HepG2 (cell line): ENCODE measurements around the gene LATS1. TPM values are rescaled to one million over a fixed set of nuclear protein-coding genes. Genes with fewer than 3 reads are reported as not detected.
A peak's percentile ranks its signal among the peaks of the same experiment; 100 is the strongest.

Experiments used
- FOXK2 ChIP-seq: fragments of 450-650 bp; IDR thresholded peaks from 2 replicates; pipeline ENCODE4 v1.6.1; 2016
- SRSF1 ChIP-seq: fragments of 200-400 bp; formaldehyde crosslinking; optimal IDR thresholded peaks from 2 replicates; pipeline ENCODE3; 2017; ENCODE audit warnings: mild to moderate bottlenecking, low read depth, low read length, moderate library complexity
- TCF12 ChIP-seq, 2 experiments: fragments of 450-650 bp in 1 of 2; sonication (generic) in 1 of 2; formaldehyde crosslinking in 1 of 2; IDR thresholded peaks; 2 replicates each; pipeline versions ENCODE4 v1.6.1 to v1.8.0; 2017 to 2022; ENCODE audit warnings: antibody characterized with exemption in 1 of 2, mild to moderate bottlenecking in 1 of 2, missing genetic modification reagents in 1 of 2, moderate library complexity in 1 of 2
- ZMAT3 ChIP-seq: sonication (generic); formaldehyde crosslinking; conservative IDR thresholded peaks from 2 replicates; pipeline ENCODE4 v1.7.0; 2021; ENCODE audit warnings: missing genetic modification reagents
- ZNF678 ChIP-seq: sonication (generic); formaldehyde crosslinking; IDR thresholded peaks from 2 replicates; pipeline ENCODE4 v1.4.0; 2020; ENCODE audit warnings: mild to moderate bottlenecking, missing genetic modification reagents
- ZNF780A ChIP-seq: sonication (generic); formaldehyde crosslinking; IDR thresholded peaks from 2 replicates; pipeline ENCODE4 v1.8.0; 2022; ENCODE audit warnings: mild to moderate bottlenecking, missing genetic modification reagents, moderate library complexity
- ZNF839 ChIP-seq: sonication (generic); formaldehyde crosslinking; IDR thresholded peaks from 2 replicates; pipeline ENCODE4 v1.4.0; 2020; ENCODE audit warnings: missing genetic modification reagents, mild to moderate bottlenecking, borderline replicate concordance
- polyA plus RNA-seq, 8 experiments: library from polyadenylated mRNA; depleted of rRNA in 3 of 8; stranded (reverse) in 7 of 8; unstranded in 1 of 8; fragments of >200 nt; fragmentation: Illumina TruSeq in 4 of 8; extraction: Trizol in 4 of 8; gene quantifications; 2 replicates each; pipeline versions ENCODE4 v1.2.1 to v1.2.3, GENCODE V29; 2011 to 2016; ENCODE audit warnings: low read depth in 4 of 8, missing spikeins in 1 of 8, mixed read lengths in 1 of 8; ENCODE audit not compliant: insufficient read depth in 1 of 8
- total RNA-seq, 5 experiments: library from RNA; depleted of rRNA; stranded (reverse); fragments of >200 nt; fragmentation: Illumina TruSeq; extraction: Trizol; gene quantifications; 2 replicates each; pipeline ENCODE4 v1.2.3, GENCODE V29; 2016; ENCODE audit warnings: low read depth in 1 of 5
- TF ChIP-seq, protein P1 (sequence below): sonication (generic); formaldehyde crosslinking; IDR thresholded peaks from 2 replicates; pipeline ENCODE4 v1.5.1; 2020; ENCODE audit warnings: mild to moderate bottlenecking, missing genetic modification reagents, borderline replicate concordance
- TF ChIP-seq, protein P2 (sequence below): IDR thresholded peaks from 2 replicates; pipeline ENCODE4 v1.6.1; 2016; ENCODE audit warnings: missing compliant biosample characterization, missing genetic modification reagents, borderline replicate concordance
- TF ChIP-seq, protein P3 (sequence below): sonication (generic); formaldehyde crosslinking; IDR thresholded peaks from 2 replicates; pipeline ENCODE4 v1.4.0; 2020; ENCODE audit warnings: missing genetic modification reagents
- TF ChIP-seq, protein P4 (sequence below), 2 experiments: sonication (generic) in 1 of 2; formaldehyde crosslinking in 1 of 2; IDR thresholded peaks; 2 replicates each; pipeline versions ENCODE4 v1.4.0 to v1.6.1; 2018 to 2020; ENCODE audit warnings: missing genetic modification reagents in 2 of 2, borderline replicate concordance in 1 of 2, low read depth in 1 of 2, mild to moderate bottlenecking in 1 of 2, missing biosample characterization in 1 of 2
- TF ChIP-seq, protein P5 (sequence below): IDR thresholded peaks from 2 replicates; pipeline ENCODE4 v1.6.1; 2016; ENCODE audit warnings: low read depth, control low read depth

Gene LATS1
- total and polyA plus RNA-seq, 2 of the 13 experiments (the other 11 are each of a cell fraction or from before 2014, with no cell fraction given), result 9.9 to 12.6 TPM

DNA sequence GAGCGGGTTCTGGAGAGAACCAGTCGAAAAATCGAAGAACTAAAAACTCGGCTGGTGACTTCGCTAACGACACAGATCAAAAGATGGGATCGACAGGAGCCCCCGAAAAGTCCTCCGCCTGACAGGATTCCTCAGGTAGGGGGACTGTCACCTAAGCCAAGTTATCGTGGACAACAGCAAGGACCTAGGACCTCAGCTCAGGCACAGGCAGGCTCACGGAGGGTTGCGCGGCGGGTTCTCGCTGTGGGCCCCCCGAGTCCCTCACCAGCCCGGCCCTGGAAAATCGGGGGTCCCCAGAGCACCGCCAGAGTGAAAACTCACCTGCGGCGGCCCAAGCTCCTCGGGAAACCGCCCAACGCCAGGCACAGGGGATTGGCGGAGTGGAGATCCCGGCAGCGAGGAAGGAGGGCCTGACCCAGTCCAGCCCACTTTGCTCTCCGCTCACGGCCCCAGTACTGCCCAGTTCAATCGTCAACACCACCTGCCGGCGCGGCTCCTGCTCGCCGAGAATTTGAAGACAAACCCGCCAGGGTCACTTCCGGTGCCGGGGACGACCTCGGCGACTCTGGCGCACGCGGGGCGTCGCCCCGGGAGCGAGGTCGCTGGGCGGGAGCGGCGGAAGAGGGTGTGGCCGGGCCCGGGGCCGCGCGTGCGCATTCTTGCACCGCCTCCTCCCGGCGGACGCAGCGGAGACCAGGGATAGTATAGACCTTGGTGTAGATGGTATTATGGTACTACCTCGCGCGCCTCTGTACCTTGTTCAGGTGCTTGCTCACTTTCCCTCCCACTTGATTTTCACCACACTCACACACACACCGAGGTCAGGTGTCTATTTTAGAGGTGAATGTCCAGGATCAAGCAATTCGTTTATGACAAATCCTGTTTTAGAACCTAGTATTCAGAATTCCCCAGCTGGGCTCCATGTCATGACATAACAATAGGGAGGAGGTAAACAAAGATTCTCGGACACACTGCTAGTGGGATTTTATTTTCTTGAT, 69.5 kb downstream of the LATS1 start, which contains the start of gene KATNA1 (continued):
- peak; percentile 90 for TF ChIP-seq FOXK2
- peak; percentile 97 for TF ChIP-seq ZMAT3
- TF ChIP-seq, protein P1, sequence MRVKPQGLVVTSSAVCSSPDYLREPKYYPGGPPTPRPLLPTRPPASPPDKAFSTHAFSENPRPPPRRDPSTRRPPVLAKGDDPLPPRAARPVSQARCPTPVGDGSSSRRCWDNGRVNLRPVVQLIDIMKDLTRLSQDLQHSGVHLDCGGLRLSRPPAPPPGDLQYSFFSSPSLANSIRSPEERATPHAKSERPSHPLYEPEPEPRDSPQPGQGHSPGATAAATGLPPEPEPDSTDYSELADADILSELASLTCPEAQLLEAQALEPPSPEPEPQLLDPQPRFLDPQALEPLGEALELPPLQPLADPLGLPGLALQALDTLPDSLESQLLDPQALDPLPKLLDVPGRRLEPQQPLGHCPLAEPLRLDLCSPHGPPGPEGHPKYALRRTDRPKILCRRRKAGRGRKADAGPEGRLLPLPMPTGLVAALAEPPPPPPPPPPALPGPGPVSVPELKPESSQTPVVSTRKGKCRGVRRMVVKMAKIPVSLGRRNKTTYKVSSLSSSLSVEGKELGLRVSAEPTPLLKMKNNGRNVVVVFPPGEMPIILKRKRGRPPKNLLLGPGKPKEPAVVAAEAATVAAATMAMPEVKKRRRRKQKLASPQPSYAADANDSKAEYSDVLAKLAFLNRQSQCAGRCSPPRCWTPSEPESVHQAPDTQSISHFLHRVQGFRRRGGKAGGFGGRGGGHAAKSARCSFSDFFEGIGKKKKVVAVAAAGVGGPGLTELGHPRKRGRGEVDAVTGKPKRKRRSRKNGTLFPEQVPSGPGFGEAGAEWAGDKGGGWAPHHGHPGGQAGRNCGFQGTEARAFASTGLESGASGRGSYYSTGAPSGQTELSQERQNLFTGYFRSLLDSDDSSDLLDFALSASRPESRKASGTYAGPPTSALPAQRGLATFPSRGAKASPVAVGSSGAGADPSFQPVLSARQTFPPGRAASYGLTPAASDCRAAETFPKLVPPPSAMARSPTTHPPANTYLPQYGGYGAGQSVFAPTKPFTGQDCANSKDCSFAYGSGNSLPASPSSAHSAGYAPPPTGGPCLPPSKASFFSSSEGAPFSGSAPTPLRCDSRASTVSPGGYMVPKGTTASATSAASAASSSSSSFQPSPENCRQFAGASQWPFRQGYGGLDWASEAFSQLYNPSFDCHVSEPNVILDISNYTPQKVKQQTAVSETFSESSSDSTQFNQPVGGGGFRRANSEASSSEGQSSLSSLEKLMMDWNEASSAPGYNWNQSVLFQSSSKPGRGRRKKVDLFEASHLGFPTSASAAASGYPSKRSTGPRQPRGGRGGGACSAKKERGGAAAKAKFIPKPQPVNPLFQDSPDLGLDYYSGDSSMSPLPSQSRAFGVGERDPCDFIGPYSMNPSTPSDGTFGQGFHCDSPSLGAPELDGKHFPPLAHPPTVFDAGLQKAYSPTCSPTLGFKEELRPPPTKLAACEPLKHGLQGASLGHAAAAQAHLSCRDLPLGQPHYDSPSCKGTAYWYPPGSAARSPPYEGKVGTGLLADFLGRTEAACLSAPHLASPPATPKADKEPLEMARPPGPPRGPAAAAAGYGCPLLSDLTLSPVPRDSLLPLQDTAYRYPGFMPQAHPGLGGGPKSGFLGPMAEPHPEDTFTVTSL, result peak; percentile 82
- peak; percentile 97 for TF ChIP-seq ZNF780A
- peak; percentile 98; the same call in 1 of the 2 replicates for TF ChIP-seq ZNF839
- TF ChIP-seq, protein P2, sequence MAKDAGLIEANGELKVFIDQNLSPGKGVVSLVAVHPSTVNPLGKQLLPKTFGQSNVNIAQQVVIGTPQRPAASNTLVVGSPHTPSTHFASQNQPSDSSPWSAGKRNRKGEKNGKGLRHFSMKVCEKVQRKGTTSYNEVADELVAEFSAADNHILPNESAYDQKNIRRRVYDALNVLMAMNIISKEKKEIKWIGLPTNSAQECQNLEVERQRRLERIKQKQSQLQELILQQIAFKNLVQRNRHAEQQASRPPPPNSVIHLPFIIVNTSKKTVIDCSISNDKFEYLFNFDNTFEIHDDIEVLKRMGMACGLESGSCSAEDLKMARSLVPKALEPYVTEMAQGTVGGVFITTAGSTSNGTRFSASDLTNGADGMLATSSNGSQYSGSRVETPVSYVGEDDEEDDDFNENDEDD (CRISPR knock-in tag), result peak; percentile 100
- TF ChIP-seq, protein P3, sequence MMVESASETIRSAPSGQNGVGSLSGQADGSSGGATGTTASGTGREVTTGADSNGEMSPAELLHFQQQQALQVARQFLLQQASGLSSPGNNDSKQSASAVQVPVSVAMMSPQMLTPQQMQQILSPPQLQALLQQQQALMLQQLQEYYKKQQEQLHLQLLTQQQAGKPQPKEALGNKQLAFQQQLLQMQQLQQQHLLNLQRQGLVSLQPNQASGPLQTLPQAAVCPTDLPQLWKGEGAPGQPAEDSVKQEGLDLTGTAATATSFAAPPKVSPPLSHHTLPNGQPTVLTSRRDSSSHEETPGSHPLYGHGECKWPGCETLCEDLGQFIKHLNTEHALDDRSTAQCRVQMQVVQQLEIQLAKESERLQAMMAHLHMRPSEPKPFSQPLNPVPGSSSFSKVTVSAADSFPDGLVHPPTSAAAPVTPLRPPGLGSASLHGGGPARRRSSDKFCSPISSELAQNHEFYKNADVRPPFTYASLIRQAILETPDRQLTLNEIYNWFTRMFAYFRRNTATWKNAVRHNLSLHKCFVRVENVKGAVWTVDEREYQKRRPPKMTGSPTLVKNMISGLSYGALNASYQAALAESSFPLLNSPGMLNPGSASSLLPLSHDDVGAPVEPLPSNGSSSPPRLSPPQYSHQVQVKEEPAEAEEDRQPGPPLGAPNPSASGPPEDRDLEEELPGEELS (CRISPR knock-in tag), result peak; percentile 93
- peak; percentile 45 for TF ChIP-seq SRSF1
- TF ChIP-seq TCF12 (IDR thresholded peaks at IDR 0.05), result no peak
- TF ChIP-seq TCF12 (CRISPR knock-in tag; IDR thresholded peaks at IDR 0.05), result no peak; the same call in 1 of the 2 replicates
- TF ChIP-seq, protein P4, sequence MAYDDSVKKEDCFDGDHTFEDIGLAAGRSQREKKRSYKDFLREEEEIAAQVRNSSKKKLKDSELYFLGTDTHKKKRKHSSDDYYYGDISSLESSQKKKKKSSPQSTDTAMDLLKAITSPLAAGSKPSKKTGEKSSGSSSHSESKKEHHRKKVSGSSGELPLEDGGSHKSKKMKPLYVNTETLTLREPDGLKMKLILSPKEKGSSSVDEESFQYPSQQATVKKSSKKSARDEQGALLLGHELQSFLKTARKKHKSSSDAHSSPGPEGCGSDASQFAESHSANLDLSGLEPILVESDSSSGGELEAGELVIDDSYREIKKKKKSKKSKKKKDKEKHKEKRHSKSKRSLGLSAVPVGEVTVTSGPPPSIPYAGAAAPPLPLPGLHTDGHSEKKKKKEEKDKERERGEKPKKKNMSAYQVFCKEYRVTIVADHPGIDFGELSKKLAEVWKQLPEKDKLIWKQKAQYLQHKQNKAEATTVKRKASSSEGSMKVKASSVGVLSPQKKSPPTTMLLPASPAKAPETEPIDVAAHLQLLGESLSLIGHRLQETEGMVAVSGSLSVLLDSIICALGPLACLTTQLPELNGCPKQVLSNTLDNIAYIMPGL (CRISPR knock-in tag; IDR thresholded peaks at IDR 0.05; ENCODE audit: borderline replicate concordance in 1 of 2, low read depth in 1 of 2), result peak; percentile 97 to 98; a peak in 3 of 4 replicates
- peak; percentile 99 for TF ChIP-seq ZNF678 (CRISPR knock-in tag)
- TF ChIP-seq, protein P5, sequence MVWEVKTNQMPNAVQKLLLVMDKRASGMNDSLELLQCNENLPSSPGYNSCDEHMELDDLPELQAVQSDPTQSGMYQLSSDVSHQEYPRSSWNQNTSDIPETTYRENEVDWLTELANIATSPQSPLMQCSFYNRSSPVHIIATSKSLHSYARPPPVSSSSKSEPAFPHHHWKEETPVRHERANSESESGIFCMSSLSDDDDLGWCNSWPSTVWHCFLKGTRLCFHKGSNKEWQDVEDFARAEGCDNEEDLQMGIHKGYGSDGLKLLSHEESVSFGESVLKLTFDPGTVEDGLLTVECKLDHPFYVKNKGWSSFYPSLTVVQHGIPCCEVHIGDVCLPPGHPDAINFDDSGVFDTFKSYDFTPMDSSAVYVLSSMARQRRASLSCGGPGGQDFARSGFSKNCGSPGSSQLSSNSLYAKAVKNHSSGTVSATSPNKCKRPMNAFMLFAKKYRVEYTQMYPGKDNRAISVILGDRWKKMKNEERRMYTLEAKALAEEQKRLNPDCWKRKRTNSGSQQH, result peak; percentile 97
